GM18868 (cell line): Measurements from ENCODE around the gene SIPA1.

Experiments
- ATAC-seq: cut with Tn5 transposase; IDR thresholded peaks from one replicate; pipeline ENCODE4 v1.9.1; 2021; ENCODE audit warnings: mild to moderate bottlenecking, moderate library complexity; ENCODE audit not compliant: unreplicated experiment

SIPA1 gene

DNA sequence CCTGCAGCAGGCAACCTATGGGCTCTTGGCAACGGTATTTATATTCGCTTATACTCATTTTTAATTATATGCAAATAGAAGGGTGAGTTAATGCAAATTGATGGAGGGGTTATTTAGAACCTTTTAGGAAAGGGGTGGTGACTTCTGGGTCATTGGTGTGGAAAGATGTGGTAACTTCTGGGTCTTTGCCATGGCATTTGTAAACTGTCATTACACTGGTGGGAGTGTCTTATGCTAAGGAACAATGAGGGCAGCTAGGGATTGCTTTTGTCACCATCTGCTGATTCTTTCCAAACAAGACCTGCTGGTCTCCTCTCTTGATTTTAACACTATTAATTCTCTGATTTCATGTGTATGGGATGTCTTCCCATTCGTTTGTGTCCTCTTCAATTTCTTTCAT, 62.5 kb downstream of the SIPA1 start:
- no peak for ATAC-seq
